ENCODE data around the gene GGT1.

The GGT1 gene

DNA sequence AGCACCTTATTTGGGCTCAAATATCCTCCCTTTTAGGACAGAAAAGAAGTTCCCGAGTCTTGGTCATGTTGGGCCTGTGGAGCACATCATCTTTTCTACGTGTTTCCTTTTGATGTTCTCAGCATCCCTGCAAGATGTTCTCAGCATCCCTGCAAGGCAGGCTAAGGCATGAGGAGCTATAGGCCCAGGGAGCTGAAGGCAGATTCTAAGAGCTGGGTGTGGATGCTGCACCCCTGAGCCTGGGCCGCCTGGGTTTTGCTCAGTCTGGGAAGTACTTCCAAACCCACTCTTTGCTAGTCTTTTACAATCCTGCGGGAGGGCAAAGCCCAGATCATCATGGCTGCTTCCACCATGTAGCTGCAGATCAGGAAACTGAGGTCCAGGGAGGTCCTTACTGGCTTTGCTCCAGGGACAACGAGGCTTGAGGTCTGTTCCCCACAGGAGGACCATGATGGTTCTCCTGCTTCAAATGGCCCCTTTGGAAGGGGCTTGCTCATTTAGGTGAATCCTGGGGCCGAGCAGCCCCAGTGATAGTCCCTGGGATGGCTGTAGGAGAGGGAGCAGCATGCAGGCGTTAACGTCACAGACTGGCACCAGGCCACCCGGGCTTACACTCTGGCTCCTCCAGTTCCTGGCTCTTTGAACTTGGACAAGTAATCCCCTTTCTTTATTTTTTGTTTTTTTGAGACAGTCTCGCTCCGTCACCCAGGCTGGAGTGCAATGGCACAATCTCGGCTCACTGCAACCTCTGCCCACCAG, 20.8 kb upstream of the GGT1 start:
- no peak overlapping the region for H3K9ac ChIP-seq (ENCODE audit: low read depth, low read length, poor library complexity)

DNA sequence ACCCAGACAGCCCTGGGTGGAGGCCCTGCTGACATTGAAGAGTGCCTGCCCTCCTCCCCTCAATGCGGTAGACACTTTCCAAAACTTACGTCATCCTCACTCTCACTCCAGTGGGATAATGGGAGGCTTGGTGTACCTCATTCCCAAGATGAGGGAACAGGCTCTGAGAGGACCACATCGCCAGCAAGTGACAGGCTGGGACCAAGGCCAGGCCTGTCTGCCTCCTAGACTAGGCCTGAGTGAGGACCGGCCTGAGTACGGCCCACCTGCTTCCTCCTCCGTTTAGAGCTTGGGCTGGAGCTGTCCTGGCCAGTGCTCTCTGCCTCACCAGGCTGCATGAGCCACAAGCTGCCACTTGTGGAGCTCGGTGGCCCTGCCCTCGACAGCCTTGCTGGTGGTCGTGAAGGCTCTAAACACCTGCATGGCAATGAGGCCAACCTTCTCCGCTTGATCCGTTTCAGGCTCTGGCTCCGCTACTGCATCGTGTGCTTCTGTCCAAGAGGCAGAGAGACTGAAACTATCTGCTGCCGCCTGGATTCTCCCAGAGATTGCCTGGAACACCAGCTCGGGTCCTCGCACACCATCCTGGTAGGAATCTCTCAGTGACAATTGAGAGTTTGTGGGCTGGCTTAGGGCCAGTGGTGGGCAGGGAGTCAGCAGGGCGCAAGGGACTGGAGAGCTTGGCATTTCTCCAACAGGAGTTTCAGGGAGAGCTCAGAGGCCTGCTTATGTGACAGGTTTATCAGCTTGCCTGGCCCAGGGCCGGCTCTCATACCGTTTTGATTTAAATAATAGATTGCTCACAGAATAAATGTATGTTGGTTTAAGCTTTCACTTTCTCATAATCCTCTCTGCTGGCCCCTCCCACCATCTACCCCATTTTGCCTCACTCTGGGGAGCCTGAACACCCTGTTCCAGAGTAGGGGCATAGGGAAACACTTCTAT, 19.5 kb upstream of the GGT1 start:
- Histone ChIP-seq H3K9me3 (replicated peaks in 1 of 2; ENCODE audit: control insufficient read depth in 2 of 2, insufficient read depth in 1 of 2, low read depth in 1 of 2, low read length in 2 of 2) (no peaks in the 10 kb centered on the region), H3K79me1 (ENCODE audit: low read depth, low read length) (no peaks in the 10 kb centered on the region), H3K4me3 (ENCODE audit: low read length in 2 of 2) (peak overlapping the region in 1 of 2 donors; percentile 27), H2AK5ac (ENCODE audit: low read depth, low read length) (no peak overlapping the region), H3K36me3 (replicated peaks in 1 of 2; ENCODE audit: control insufficient read depth in 2 of 2, insufficient read depth in 2 of 2, low read length in 2 of 2) (peaks cover 17 to 25% of the 10 kb centered on the region in 2 donors), H2BK5ac (ENCODE audit: low read length) (no peak overlapping the region), H3K18ac (ENCODE audit: low read length) (no peak overlapping the region), H3K27me3 (ENCODE audit: control insufficient read depth in 3 of 3, insufficient read depth in 3 of 3, low read depth in 1 of 3, low read length in 3 of 3) (no peaks in the 10 kb centered on the region), H3K4me2 (ENCODE audit: insufficient read depth, low read length, poor library complexity, severe bottlenecking) (no peak overlapping the region), H4K91ac (ENCODE audit: low read depth, low read length, poor library complexity) (no peak overlapping the region), H3K27ac (replicated peaks; ENCODE audit: low read length) (no peak overlapping the region), H2BK120ac (ENCODE audit: low read depth, low read length) (no peak overlapping the region), H3K4me1 (ENCODE audit: control insufficient read depth in 2 of 2, insufficient read depth in 1 of 2, low read depth in 1 of 2, low read length in 2 of 2) (no peaks in the 10 kb centered on the region), H2BK12ac (ENCODE audit: low read length) (no peak overlapping the region), H4K8ac (ENCODE audit: low read depth, low read length) (no peak overlapping the region), H2AFZ (ENCODE audit: low read length) (no peak overlapping the region), H3K9ac (ENCODE audit: low read depth, low read length, poor library complexity) (peak overlapping the region; percentile 55), H3K14ac (ENCODE audit: low read length) (no peak overlapping the region), H3K23ac (ENCODE audit: low read depth, low read length, poor library complexity) (peak overlapping the region; percentile 37), H3K4ac (ENCODE audit: low read length) (no peak overlapping the region), H2BK15ac (ENCODE audit: low read length) (no peak overlapping the region)
- DNase-seq (ENCODE audit: low spot score), result no peak
- no CpG with 5 or more reads among the region's 19 CpGs for WGBS, 2 donors (ENCODE audit: extremely low coverage in 2 of 2, insufficient read length in 2 of 2, insufficient replicate concordance in 1 of 2)

More for the DNA sequence above, 20.8 kb upstream of the GGT1 start:
- H3K18ac ChIP-seq (ENCODE audit: low read length), result no peak overlapping the region
- H2BK15ac ChIP-seq (ENCODE audit: low read length), result no peak overlapping the region
- H4K8ac ChIP-seq (ENCODE audit: low read depth, low read length), result no peak overlapping the region
- no CpG with 5 or more reads among the region's 12 CpGs for WGBS, 2 donors (ENCODE audit: extremely low coverage in 2 of 2, insufficient read length in 2 of 2, insufficient replicate concordance in 1 of 2)
- H3K23ac ChIP-seq (ENCODE audit: low read depth, low read length, poor library complexity), result peak overlapping the region; percentile 43
- no peak overlapping the region for H2BK12ac ChIP-seq (ENCODE audit: low read length)
- no peaks in the 10 kb centered on the region for H3K79me1 ChIP-seq (ENCODE audit: low read depth, low read length)
- H2AK5ac ChIP-seq (ENCODE audit: low read depth, low read length), result no peak overlapping the region
- peak overlapping the region; percentile 71 for H3K14ac ChIP-seq (ENCODE audit: low read length)
- no peak overlapping the region for H3K4ac ChIP-seq (ENCODE audit: low read length)
- no peak overlapping the region for H3K4me3 ChIP-seq (ENCODE audit: low read length in 2 of 2)
- no peaks in the 10 kb centered on the region for H3K4me1 ChIP-seq (ENCODE audit: control insufficient read depth in 2 of 2, insufficient read depth in 1 of 2, low read depth in 1 of 2, low read length in 2 of 2)
- no peaks in the 10 kb centered on the region for H3K9me3 ChIP-seq (replicated peaks in 1 of 2; ENCODE audit: control insufficient read depth in 2 of 2, insufficient read depth in 1 of 2, low read depth in 1 of 2, low read length in 2 of 2)
- H3K27ac ChIP-seq (replicated peaks; ENCODE audit: low read length), result no peak overlapping the region
- H3K36me3 ChIP-seq (replicated peaks in 1 of 2; ENCODE audit: control insufficient read depth in 2 of 2, insufficient read depth in 2 of 2, low read length in 2 of 2), result peaks cover 8 to 24% of the 10 kb centered on the region in 2 donors
- no peak for DNase-seq (ENCODE audit: low spot score)
- H3K4me2 ChIP-seq (ENCODE audit: insufficient read depth, low read length, poor library complexity, severe bottlenecking), result no peak overlapping the region
- H2BK120ac ChIP-seq (ENCODE audit: low read depth, low read length), result no peak overlapping the region
- no peak overlapping the region for H2BK5ac ChIP-seq (ENCODE audit: low read length)
- H4K91ac ChIP-seq (ENCODE audit: low read depth, low read length, poor library complexity), result peak overlapping the region; percentile 9
- no peaks in the 10 kb centered on the region for H3K27me3 ChIP-seq (ENCODE audit: control insufficient read depth in 3 of 3, insufficient read depth in 3 of 3, low read depth in 1 of 3, low read length in 3 of 3)
- no peak overlapping the region for H2AFZ ChIP-seq (ENCODE audit: low read length)

DNA sequence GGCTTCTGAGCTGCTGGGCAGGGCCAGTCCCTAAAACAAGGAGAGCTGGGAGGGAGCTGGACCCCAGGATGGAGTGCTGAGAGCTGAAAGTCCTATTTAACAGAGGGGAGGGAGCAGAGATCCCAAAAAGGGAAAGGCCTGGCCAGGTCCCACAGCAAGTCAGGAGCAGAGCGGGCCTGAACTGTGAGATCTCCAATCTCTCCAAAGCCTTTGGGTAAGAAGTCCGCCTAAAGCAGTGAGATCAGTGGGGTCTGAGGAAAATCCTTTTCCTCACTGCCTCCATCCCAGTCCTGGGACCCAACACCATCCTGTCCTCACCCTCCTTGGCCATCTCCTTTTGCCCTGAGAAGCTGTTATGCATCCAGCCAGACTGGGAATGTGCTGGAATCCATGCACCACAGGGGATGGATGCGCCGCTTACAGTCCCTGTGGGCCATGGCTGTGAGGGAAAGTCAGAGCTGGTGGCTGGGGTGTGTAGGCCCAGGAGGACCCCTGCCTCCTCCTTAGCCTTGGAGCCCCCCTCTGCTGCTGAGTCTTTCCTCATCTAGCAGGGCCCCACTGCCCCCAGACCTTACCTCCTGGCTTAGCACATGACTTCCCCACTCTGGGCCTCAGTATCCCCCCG, 18.7 kb upstream of the GGT1 start:
- H2AK5ac ChIP-seq (ENCODE audit: low read depth, low read length), result no peak overlapping the region
- no peak overlapping the region for H2BK120ac ChIP-seq (ENCODE audit: low read depth, low read length)
- H3K9me3 ChIP-seq (replicated peaks in 1 of 2; ENCODE audit: control insufficient read depth in 2 of 2, insufficient read depth in 1 of 2, low read depth in 1 of 2, low read length in 2 of 2), result no peaks in the 10 kb centered on the region
- peaks cover 21 to 24% of the 10 kb centered on the region in 2 donors for H3K36me3 ChIP-seq (replicated peaks in 1 of 2; ENCODE audit: control insufficient read depth in 2 of 2, insufficient read depth in 2 of 2, low read length in 2 of 2)
- H3K4ac ChIP-seq (ENCODE audit: low read length), result no peak overlapping the region
- no peak overlapping the region for H3K14ac ChIP-seq (ENCODE audit: low read length)
- no peak overlapping the region for H3K27ac ChIP-seq (replicated peaks; ENCODE audit: low read length)
- no peaks in the 10 kb centered on the region for H3K79me1 ChIP-seq (ENCODE audit: low read depth, low read length)
- no peak overlapping the region for H3K9ac ChIP-seq (ENCODE audit: low read depth, low read length, poor library complexity)
- H4K91ac ChIP-seq (ENCODE audit: low read depth, low read length, poor library complexity), result no peak overlapping the region
- H2BK15ac ChIP-seq (ENCODE audit: low read length), result no peak overlapping the region
- DNase-seq (ENCODE audit: low spot score), result no peak
- H4K8ac ChIP-seq (ENCODE audit: low read depth, low read length), result no peak overlapping the region
- no peaks in the 10 kb centered on the region for H3K27me3 ChIP-seq (ENCODE audit: control insufficient read depth in 3 of 3, insufficient read depth in 3 of 3, low read depth in 1 of 3, low read length in 3 of 3)
- H3K4me2 ChIP-seq (ENCODE audit: insufficient read depth, low read length, poor library complexity, severe bottlenecking), result no peak overlapping the region
- no peak overlapping the region for H2BK5ac ChIP-seq (ENCODE audit: low read length)
- H3K4me3 ChIP-seq (ENCODE audit: low read length in 2 of 2), result no peak overlapping the region
- no peak overlapping the region for H2BK12ac ChIP-seq (ENCODE audit: low read length)
- no peaks in the 10 kb centered on the region for H3K4me1 ChIP-seq (ENCODE audit: control insufficient read depth in 2 of 2, insufficient read depth in 1 of 2, low read depth in 1 of 2, low read length in 2 of 2)
- no peak overlapping the region for H2AFZ ChIP-seq (ENCODE audit: low read length)
- H3K18ac ChIP-seq (ENCODE audit: low read length), result peak overlapping the region; percentile 11
- no CpG with 5 or more reads among the region's 5 CpGs for WGBS, 2 donors (ENCODE audit: extremely low coverage in 2 of 2, insufficient read length in 2 of 2, insufficient replicate concordance in 1 of 2)
- H3K23ac ChIP-seq (ENCODE audit: low read depth, low read length, poor library complexity), result no peak overlapping the region

Measured in neuronal stem cell (in vitro differentiated cells).